CD4-positive, alpha-beta T cell (primary cell): ENCODE data around the gene FHOD3. TPM values are rescaled to one million over a fixed set of nuclear protein-coding genes. Genes with fewer than 3 reads are reported as not detected.

Experiments used
- ATAC-seq: fragments of 200-7000 bp; cut with Tn5 transposase; one replicate; pipeline ENCODE4 v1.10.0; 2022; ENCODE audit warnings: mild to moderate bottlenecking; ENCODE audit not compliant: poor library complexity
- CTCF ChIA-PET: fragments of 350-600 bp; sonication (Branson Sonifier 250); formaldehyde crosslinking; loops from one replicate; lab custom pipeline; 2021; ENCODE audit warnings: antibody characterized with exemption, inconsistent platforms; lab: Charles Lee
- POLR2A ChIA-PET: fragments of 350-600 bp; sonication (Branson Sonifier 250); formaldehyde crosslinking; loops from one replicate; lab custom pipeline; 2021; ENCODE audit warnings: antibody characterized with exemption, inconsistent platforms; lab: Charles Lee
- DNase-seq, 14 experiments: peaks; one replicate each; pipeline ENCODE4 v3.0.0-alpha.2; 2013 to 2020; ENCODE audit warnings: mixed read lengths in 2 of 14
- H3K27ac ChIP-seq, 2 donors: one replicate each; pipeline versions ENCODE4 v1.5.1 to v1.7.0; 2013; ENCODE audit warnings: low read length in 2 of 2, low read depth in 1 of 2, mild to moderate bottlenecking in 1 of 2
- H3K27me3 ChIP-seq, 2 experiments: 1 replicate in 1 of 2; 2 replicates in 1 of 2; pipeline versions ENCODE4 v1.6.1 to v1.7.0; 2013; ENCODE audit warnings: low read length in 2 of 2, control low read depth in 1 of 2, mild to moderate bottlenecking in 1 of 2, moderate library complexity in 1 of 2; ENCODE audit not compliant: insufficient read depth in 2 of 2, control insufficient read depth in 1 of 2
- H3K36me3 ChIP-seq: one replicate; pipeline ENCODE4 v1.6.1; 2013; ENCODE audit warnings: low read length, control low read depth; ENCODE audit not compliant: insufficient read depth
- H3K4me1 ChIP-seq: one replicate; pipeline ENCODE4 v1.6.1; 2013; ENCODE audit warnings: low read length, control low read depth; ENCODE audit not compliant: insufficient read depth
- H3K4me3 ChIP-seq: one replicate; pipeline ENCODE4 v1.5.1; 2013; ENCODE audit warnings: mild to moderate bottlenecking, low read length, moderate library complexity
- H3K9me3 ChIP-seq, 2 experiments: 1 replicate in 1 of 2; 2 replicates in 1 of 2; pipeline versions ENCODE4 v1.6.1 to v1.7.0; 2013; ENCODE audit warnings: low read length in 2 of 2, mild to moderate bottlenecking in 2 of 2, control low read depth in 1 of 2, moderate library complexity in 1 of 2; ENCODE audit not compliant: control insufficient read depth in 1 of 2, insufficient read depth in 1 of 2
- H3K27ac Mint-ChIP-seq: one replicate; pipeline ENCODE4 v1.8.0; 2020; ENCODE audit warnings: mixed read lengths
- H3K27me3 Mint-ChIP-seq: one replicate; pipeline ENCODE4 v1.8.0; 2021; ENCODE audit warnings: mixed read lengths
- H3K36me3 Mint-ChIP-seq: one replicate; pipeline ENCODE4 v1.8.0; 2021; ENCODE audit warnings: low read depth, mixed read lengths
- H3K4me1 Mint-ChIP-seq: one replicate; pipeline ENCODE4 v1.8.0; 2021; ENCODE audit warnings: low read depth, mixed read lengths
- H3K4me3 Mint-ChIP-seq: one replicate; pipeline ENCODE4 v1.8.0; 2020; ENCODE audit warnings: mild to moderate bottlenecking, mixed read lengths
- H3K9me3 Mint-ChIP-seq: one replicate; pipeline ENCODE4 v1.8.0; 2020; ENCODE audit warnings: mixed read lengths
- CTCF ChIP-seq: fragments of 200-600 bp; IDR thresholded peaks from one replicate; pipeline ENCODE4 v1.8.0; 2022; ENCODE audit warnings: antibody characterized with exemption, mild to moderate bottlenecking
- intact Hi-C, 2 experiments: fragments of 100-400 bp; cut with DNase I in 1 of 2; cut with micrococcal nuclease in 1 of 2; formaldehyde crosslinking; loops; one replicate each; pipeline versions ENCODE4 v1.15.1 to v1.9.0; 2023 to 2025; cut with DNase I, micrococcal nuclease
- total RNA-seq, 174 experiments: library from RNA in 2 of 174; stranded (reverse) in 2 of 174; gene quantifications; one replicate each; pipeline ENCODE4 v1.2.3 and lab custom pipeline; 2021 to 2026

Gene FHOD3
- total RNA-seq, 2 experiments from 2014 or later, result not detected

GRCh38 chr18:36468161-36468560 is 170.6 kb downstream of the FHOD3 start:
- ATAC-seq (no peak), DNase-seq (no peak)
- Histone ChIP-seq H3K36me3 (no peaks in the 10 kb centered on the region), H3K4me3 (no peak overlapping the region), H3K27me3 (peaks cover 0 to 2% of the 10 kb centered on the region in 2 experiments), H3K27ac (no peak overlapping the region), H3K9me3 (peaks cover 0 to 4% of the 10 kb centered on the region in 2 experiments), H3K4me1 (no peaks in the 10 kb centered on the region)
- ChIA-PET POLR2A (no interaction called here), CTCF (no interaction called here)
- no peak for TF ChIP-seq CTCF
- no peak overlapping the region for H3K4me3 Mint-ChIP-seq
- no peaks in the 10 kb centered on the region for H3K9me3 Mint-ChIP-seq
- no peaks in the 10 kb centered on the region for H3K36me3 Mint-ChIP-seq
- peaks cover 6% of the 10 kb centered on the region for H3K27me3 Mint-ChIP-seq
- H3K27ac Mint-ChIP-seq, result no peak overlapping the region
- intact Hi-C loops, result no loop called here
- no peaks in the 10 kb centered on the region for H3K4me1 Mint-ChIP-seq

DNA sequence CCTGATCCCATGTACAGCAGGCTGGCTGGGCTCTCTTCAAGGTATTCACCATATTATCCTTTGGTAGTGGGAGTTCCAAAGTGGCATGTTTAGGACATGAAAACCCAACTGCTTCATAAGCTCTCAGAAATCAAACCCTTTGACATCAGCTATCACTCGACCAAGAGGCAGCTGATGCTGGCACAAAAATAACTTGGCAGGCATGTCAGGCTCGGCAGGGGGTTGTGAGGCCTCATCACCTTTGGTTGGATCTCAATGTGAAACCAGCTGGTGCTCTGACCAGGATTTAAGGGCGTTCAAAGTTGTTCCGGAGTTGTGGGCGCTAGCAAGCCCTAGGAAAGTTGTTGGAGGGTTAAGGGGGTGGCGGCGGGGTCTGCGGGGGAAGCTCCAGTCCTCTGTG is 171.9 kb downstream of the FHOD3 start:
- TF ChIP-seq CTCF, result no peak
- no peaks in the 10 kb centered on the region for H3K4me1 ChIP-seq
- intact Hi-C loops, result no loop called here
- no peak overlapping the region for H3K27ac ChIP-seq
- Mint-ChIP-seq H3K27me3 (peaks cover 16% of the 10 kb centered on the region), H3K27ac (no peak overlapping the region), H3K4me3 (no peak overlapping the region), H3K4me1 (no peaks in the 10 kb centered on the region), H3K36me3 (no peaks in the 10 kb centered on the region), H3K9me3 (no peaks in the 10 kb centered on the region)
- H3K36me3 ChIP-seq, result no peaks in the 10 kb centered on the region
- peaks cover 0 to 4% of the 10 kb centered on the region in 2 experiments for H3K9me3 ChIP-seq
- no peak overlapping the region for H3K4me3 ChIP-seq
- no peaks in the 10 kb centered on the region for H3K27me3 ChIP-seq
- ChIA-PET POLR2A (no interaction called here), CTCF (no interaction called here)
- DNase-seq (no peak), ATAC-seq (no peak)

GRCh38 chr18:36470896-36471295 is 173.4 kb downstream of the FHOD3 start:
- H3K4me3 ChIP-seq, result no peak overlapping the region
- ChIA-PET POLR2A (no interaction called here), CTCF (no interaction called here)
- H3K27ac ChIP-seq, result no peak overlapping the region
- intact Hi-C loops, result no loop called here
- Mint-ChIP-seq H3K27ac (no peak overlapping the region), H3K36me3 (no peaks in the 10 kb centered on the region), H3K4me1 (no peaks in the 10 kb centered on the region), H3K4me3 (no peak overlapping the region), H3K9me3 (no peaks in the 10 kb centered on the region), H3K27me3 (peaks cover 16% of the 10 kb centered on the region)
- peaks cover 0 to 4% of the 10 kb centered on the region in 2 experiments for H3K9me3 ChIP-seq
- no peaks in the 10 kb centered on the region for H3K4me1 ChIP-seq
- no peaks in the 10 kb centered on the region for H3K27me3 ChIP-seq
- no peaks in the 10 kb centered on the region for H3K36me3 ChIP-seq
- no peak for DNase-seq
- no peak for TF ChIP-seq CTCF
- ATAC-seq, result no peak
